ENCODE results near the gene C11orf98.

Gene C11orf98

DNA sequence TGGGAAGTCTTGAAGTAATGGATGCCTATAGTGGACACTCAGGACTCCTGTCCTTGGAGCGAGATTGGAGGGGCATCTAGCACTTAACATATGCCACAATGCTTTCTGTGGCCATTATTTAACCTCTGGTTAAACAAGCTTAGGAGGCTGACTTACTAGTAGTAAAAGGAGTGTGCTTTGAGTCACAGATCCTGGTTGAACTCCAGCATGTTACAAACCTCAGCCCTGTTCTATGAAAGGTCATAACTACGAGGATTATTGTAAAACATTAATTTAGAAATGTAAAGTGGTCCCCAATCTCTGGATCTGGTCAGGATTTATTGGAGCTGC lies 8.2 kb upstream of the C11orf98 start:
- TF ChIP-seq, protein P1, sequence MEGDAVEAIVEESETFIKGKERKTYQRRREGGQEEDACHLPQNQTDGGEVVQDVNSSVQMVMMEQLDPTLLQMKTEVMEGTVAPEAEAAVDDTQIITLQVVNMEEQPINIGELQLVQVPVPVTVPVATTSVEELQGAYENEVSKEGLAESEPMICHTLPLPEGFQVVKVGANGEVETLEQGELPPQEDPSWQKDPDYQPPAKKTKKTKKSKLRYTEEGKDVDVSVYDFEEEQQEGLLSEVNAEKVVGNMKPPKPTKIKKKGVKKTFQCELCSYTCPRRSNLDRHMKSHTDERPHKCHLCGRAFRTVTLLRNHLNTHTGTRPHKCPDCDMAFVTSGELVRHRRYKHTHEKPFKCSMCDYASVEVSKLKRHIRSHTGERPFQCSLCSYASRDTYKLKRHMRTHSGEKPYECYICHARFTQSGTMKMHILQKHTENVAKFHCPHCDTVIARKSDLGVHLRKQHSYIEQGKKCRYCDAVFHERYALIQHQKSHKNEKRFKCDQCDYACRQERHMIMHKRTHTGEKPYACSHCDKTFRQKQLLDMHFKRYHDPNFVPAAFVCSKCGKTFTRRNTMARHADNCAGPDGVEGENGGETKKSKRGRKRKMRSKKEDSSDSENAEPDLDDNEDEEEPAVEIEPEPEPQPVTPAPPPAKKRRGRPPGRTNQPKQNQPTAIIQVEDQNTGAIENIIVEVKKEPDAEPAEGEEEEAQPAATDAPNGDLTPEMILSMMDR (IDR thresholded peaks at IDR 0.05; ENCODE audit: insufficient read depth, low read depth, low read length, missing control alignments) = no peak
- peak overlapping the region; percentile 89 for H3K4me3 ChIP-seq (ENCODE audit: low read length)
- no peak for DNase-seq (ENCODE audit: low read depth)

DNA sequence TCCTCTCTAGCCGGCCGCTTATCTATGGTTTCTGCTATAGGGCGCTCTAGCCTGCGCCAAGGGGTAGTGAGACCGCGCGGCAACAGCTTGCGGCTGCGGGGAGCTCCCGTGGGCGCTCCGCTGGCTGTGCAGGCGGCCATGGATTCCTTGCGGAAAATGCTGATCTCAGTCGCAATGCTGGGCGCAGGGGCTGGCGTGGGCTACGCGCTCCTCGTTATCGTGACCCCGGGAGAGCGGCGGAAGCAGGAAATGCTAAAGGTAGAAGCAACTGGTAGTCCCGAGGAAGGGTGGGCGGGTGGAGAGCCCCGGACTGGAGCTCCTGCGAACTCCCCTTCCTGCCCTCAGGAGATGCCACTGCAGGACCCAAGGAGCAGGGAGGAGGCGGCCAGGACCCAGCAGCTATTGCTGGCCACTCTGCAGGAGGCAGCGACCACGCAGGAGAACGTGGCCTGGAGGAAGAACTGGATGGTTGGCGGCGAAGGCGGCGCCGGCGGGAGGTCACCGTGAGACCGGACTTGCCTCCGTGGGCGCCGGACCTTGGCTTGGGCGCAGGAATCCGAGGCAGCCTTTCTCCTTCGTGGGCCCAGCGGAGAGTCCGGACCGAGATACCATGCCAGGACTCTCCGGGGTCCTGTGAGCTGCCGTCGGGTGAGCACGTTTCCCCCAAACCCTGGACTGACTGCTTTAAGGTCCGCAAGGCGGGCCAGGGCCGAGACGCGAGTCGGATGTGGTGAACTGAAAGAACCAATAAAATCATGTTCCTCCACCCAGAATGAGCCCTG lies 6.8 kb upstream of the C11orf98 start, which contains the start of the genes LBHD1 and UQCC3:
LBHD1 (minus strand) TSS at position 660 of the 782 bp plus-strand sequence. CDS start 2,236 bp downstream, outside the sequence.
UQCC3 (plus strand) TSS at position 66 of the 782 bp plus-strand sequence; CDS start at position 139, 73 bp downstream.
- TF ChIP-seq, protein P1 (IDR thresholded peaks at IDR 0.05; ENCODE audit: insufficient read depth, low read depth, low read length, missing control alignments) = no peak
- peak; percentile 90 for DNase-seq (ENCODE audit: low read depth)
- H3K4me3 ChIP-seq (ENCODE audit: low read length) = peak within 1 kb of the TSS; percentile 89

DNA sequence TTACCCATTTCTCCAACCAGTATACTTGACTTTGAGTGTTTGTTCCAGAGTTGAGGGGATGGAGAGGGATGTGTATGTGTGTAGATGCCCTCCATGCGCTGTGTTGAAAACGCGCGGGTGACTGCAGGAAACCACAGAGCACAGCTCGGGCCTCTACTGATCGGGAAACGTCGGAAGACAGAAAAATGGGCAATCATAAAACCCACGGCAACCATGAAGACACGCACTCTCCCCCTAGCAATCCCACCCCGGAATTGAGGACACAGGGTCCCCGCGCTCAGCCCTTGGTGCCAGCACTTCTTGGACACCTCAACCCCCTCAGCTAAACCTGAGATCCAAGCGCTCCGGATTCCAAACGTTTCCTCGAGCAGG lies 6.2 kb upstream of the C11orf98 start:
- DNase-seq (ENCODE audit: low read depth) = no peak
- peak overlapping the region; percentile 89 for H3K4me3 ChIP-seq (ENCODE audit: low read length)
- TF ChIP-seq, protein P1 (IDR thresholded peaks at IDR 0.05; ENCODE audit: insufficient read depth, low read depth, low read length, missing control alignments) = no peak

DNA sequence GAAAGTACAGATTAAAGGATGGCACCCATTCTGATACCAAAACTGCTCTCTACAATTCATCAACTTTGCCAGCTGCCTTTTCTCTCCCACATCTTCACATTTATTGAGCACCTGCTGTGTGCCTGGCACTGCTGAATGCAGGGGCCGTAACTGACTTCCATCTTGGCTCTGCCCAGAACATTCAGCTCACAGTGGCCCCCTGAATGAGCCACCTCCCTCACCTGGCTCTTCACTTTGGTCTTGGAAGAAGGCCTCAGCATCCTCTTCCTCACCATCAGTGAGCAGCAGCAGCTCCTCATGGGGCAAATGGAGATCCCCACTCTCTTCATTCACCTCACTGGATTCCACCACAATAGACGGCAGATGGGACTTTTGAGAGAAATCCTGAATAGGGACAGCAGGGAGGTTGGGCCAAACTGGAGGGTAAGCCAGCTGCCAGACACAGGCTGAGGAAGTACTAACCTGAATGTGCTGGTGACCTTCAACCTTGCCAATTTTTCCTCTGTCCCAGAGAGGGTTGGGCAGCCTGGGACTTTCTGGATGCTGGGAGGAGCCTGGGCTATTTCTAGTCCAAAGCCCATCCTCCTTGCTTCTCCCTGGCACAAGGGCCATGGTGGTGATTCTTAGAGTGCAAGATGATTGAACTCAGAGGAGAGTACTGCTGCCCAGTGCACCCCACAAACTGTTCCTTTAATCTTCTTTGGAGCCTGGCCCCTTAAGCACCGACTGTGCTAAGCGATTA lies 4.6 kb upstream of the C11orf98 start:
- TF ChIP-seq, protein P1 (IDR thresholded peaks at IDR 0.05; ENCODE audit: insufficient read depth, low read depth, low read length, missing control alignments) = no peak
- no peak overlapping the region for H3K4me3 ChIP-seq (ENCODE audit: low read length)
- DNase-seq (ENCODE audit: low read depth) = no peak

DNA sequence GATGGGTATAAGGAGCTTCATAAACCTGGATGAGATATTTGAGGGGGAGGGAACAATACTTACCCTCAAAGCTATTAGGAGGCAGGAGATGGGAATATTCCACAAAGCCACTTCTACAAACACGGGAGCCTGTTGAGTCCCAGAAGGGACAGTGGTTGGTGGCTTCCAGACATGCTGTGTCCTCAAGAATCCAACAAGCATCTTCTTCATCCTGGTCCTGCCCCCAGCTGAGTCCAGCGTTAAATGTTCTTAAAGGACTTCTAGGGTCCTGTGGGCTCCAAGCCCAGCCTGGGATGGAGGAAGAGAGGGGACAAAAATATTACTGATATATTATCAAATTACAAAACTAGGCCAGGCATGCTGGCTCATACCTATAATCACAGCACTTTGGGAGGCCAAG lies 2.5 kb upstream of the C11orf98 start:
- no peak for DNase-seq (ENCODE audit: low read depth)
- TF ChIP-seq, protein P1 (IDR thresholded peaks at IDR 0.05; ENCODE audit: insufficient read depth, low read depth, low read length, missing control alignments) = no peak
- peak overlapping the region; percentile 99 for H3K4me3 ChIP-seq (ENCODE audit: low read length)

DNA sequence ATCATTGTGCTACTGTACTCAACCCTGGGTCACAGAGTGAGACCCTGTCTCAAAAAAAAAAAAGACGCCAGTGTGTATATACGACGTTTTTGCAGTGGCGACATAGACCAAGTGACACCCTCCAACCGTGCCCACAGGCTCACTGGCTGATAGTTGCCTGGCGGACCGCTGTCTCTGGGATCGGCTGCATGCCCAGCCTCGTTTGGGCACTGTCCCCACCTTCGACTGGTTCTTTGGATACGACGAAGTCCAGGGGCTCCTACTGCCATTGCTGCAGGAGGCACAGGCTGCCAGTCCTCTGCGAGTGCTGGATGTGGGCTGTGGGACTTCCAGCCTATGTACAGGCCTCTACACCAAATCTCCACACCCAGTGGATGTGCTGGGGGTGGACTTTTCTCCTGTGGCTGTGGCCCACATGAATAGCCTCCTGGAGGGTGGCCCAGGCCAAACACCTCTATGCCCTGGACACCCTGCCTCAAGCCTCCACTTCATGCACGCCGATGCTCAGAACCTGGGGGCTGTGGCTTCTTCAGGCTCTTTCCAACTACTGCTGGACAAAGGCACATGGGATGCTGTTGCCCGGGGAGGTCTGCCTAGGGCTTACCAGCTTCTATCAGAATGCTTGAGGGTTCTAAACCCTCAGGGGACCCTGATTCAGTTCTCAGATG lies 1.4 kb upstream of the C11orf98 start:
- TF ChIP-seq, protein P1 (IDR thresholded peaks at IDR 0.05; ENCODE audit: insufficient read depth, low read depth, low read length, missing control alignments) = no peak
- DNase-seq (ENCODE audit: low read depth) = no peak
- peak overlapping the region; percentile 99 for H3K4me3 ChIP-seq (ENCODE audit: low read length)

Measured in epithelial cell of esophagus (primary cell).